ENCODE data around the gene CAPN9. TPM values are rescaled to one million over a fixed set of nuclear protein-coding genes. Genes with fewer than 3 reads are reported as not detected.

CAPN9 gene
- total and polyA plus RNA-seq, 2 donors (not counting 3 experiments of a cell fraction or from before 2014, with no cell fraction given): not detected

DNA sequence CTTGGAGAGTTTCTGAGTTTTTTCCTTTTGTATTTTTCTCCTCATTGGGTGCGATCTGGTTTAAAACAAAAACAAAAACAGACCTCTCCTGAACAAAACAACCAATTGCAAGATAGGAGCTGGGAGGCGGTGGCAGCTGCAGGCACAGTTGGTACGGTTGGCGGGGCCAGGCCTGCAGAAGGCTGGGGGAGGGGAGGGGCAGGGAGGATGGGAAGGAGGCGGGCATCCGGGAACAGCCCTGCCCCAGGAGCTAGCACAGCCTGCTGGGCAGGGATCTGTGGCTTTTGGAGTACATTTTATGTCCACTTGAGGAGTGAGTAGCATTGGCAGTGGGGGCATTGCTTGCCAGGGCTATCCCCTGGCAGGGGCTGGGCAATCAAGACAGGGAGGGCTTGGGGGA, 5.2 kb downstream of the CAPN9 start:
- H3K36me3 ChIP-seq (ENCODE audit: control insufficient read depth in 2 of 2, extremely low read depth in 1 of 2, insufficient read depth in 2 of 2, low read length in 2 of 2): no peaks in the 10 kb centered on the region
- H2AFZ ChIP-seq (ENCODE audit: low read depth, low read length): no peak overlapping the region
- no TSS peak for BruUV-seq (replicated peaks)
- dilution Hi-C loops (cut with MboI; ENCODE audit: extremely low pct_ligation_motif_present, low sequenced_read_pairs) (no loop called here), intact Hi-C loops (cut with micrococcal nuclease) (no loop called here)
- POLR2A ChIA-PET: interaction anchor here (0.6 kb wide), 1 partner anchor 90 kb away, joined by 3 read pairs; no protein-coding TSS in a partner anchor
- no peak overlapping the region for H3K9ac ChIP-seq (replicated peaks; ENCODE audit: extremely low read depth, insufficient read depth, low read length)
- no peaks in the 10 kb centered on the region for H3K9me3 ChIP-seq (replicated peaks; ENCODE audit: control insufficient read depth, insufficient read depth, low read length)
- no peak for TF ChIP-seq POLR2A (IDR thresholded peaks at IDR 0.05; ENCODE audit: low read depth, low read length)
- TF ChIP-seq CTCF (IDR thresholded peaks at IDR 0.05; ENCODE audit: extremely low read depth in 1 of 2, insufficient read depth in 1 of 2, low read depth in 1 of 2, low read length in 2 of 2): no peak
- TF ChIP-seq FOS (IDR thresholded peaks at IDR 0.05; ENCODE audit: borderline replicate concordance, insufficient read depth, low read length): no peak
- no peak for TF ChIP-seq EZH2 (IDR thresholded peaks at IDR 0.05; ENCODE audit: borderline replicate concordance, low read depth, low read length, severe bottlenecking)
- no peak for TF ChIP-seq GATA2 (IDR thresholded peaks at IDR 0.05; ENCODE audit: insufficient read depth, insufficient read length, low read depth, low read length)
- no peak for TF ChIP-seq JUN (IDR thresholded peaks at IDR 0.05; ENCODE audit: borderline replicate concordance, insufficient read depth, insufficient read length, low read depth)
- H3K4me2 ChIP-seq (ENCODE audit: insufficient read depth, low read length): no peak overlapping the region
- H3K27ac ChIP-seq (ENCODE audit: insufficient read depth, low read depth, low read length): no peak overlapping the region
- H3K9me1 ChIP-seq (replicated peaks; ENCODE audit: control insufficient read depth, extremely low read depth, insufficient read depth, low read length): no peaks in the 10 kb centered on the region
- H3K4me3 ChIP-seq (replicated peaks in 1 of 3; ENCODE audit: insufficient read depth in 1 of 3, low read depth in 1 of 3, low read length in 3 of 3): no peak overlapping the region
- no peaks in the 10 kb centered on the region for H3K27me3 ChIP-seq (ENCODE audit: control insufficient read depth in 2 of 2, insufficient read depth in 2 of 2, low read length in 2 of 2)
- FAIRE-seq (no peak), DNase-seq (ENCODE audit: low read depth, low spot score) (no peak)
- H4K20me1 ChIP-seq (replicated peaks; ENCODE audit: control insufficient read depth, extremely low read depth, insufficient read depth, low read length): no peaks in the 10 kb centered on the region
- H3K4me1 ChIP-seq (ENCODE audit: control insufficient read depth, extremely low read depth, insufficient read depth, low read length): no peaks in the 10 kb centered on the region
- no peaks in the 10 kb centered on the region for H3K79me2 ChIP-seq (ENCODE audit: control insufficient read depth, insufficient read depth, low read length)
- CTCF ChIA-PET: interaction anchor here (0.9 to 1.3 kb wide), 2 partner anchors 10 to 35 kb away, joined by 3 read pairs; no protein-coding TSS in a partner anchor
